Measurements from ENCODE around the gene HTRA1. TPM values are rescaled to one million over a fixed set of nuclear protein-coding genes. Genes with fewer than 3 reads are reported as not detected.

Gene HTRA1
- total RNA-seq, 1 experiment from 2014 or later: 0.70 TPM

- BruUV-seq (replicated peaks): no TSS peak
- DNase-seq: no peak
- intact Hi-C loops (cut with micrococcal nuclease; ENCODE audit: unreplicated experiment): no loop called here
- Histone ChIP-seq H3K36me3 (ENCODE audit: control insufficient read depth, insufficient read depth, low read length) (no peaks in the 10 kb centered on the region), H3K4me1 (no peaks in the 10 kb centered on the region), H3K9me3 (no peaks in the 10 kb centered on the region), H3K4me3 (ENCODE audit: low read depth, low read length) (no peak overlapping the region), H3K27me3 (replicated peaks; ENCODE audit: control insufficient read depth, insufficient read depth, low read length) (no peaks in the 10 kb centered on the region)
- no peak overlapping the region for H3K27ac Mint-ChIP-seq (ENCODE audit: unreplicated experiment)
- ChIA-PET POLR2A (no interaction called here), CTCF (no interaction called here)
- no peaks in the 10 kb centered on the region for H3K4me1 Mint-ChIP-seq (ENCODE audit: low read depth, unreplicated experiment)
- no peak for TF ChIP-seq CTCF (IDR thresholded peaks at IDR 0.05; ENCODE audit: insufficient read depth in 1 of 2, low read depth in 1 of 2, low read length in 1 of 2, severe bottlenecking in 1 of 2, unreplicated experiment in 1 of 2)
- H3K9me3 Mint-ChIP-seq (ENCODE audit: unreplicated experiment): no peaks in the 10 kb centered on the region
- peaks cover 8% of the 10 kb centered on the region for H3K27me3 Mint-ChIP-seq (ENCODE audit: insufficient read depth, unreplicated experiment)
- no peaks in the 10 kb centered on the region for H3K36me3 Mint-ChIP-seq (ENCODE audit: insufficient read depth, unreplicated experiment)
- no peak overlapping the region for H3K4me3 Mint-ChIP-seq (ENCODE audit: unreplicated experiment)
Measured at GRCh38 chr10:122521011-122521410, 59.7 kb downstream of the HTRA1 start.

GRCh38 chr10:122524811-122525210, 63.5 kb downstream of the HTRA1 start:
- H3K9me3 ChIP-seq: no peaks in the 10 kb centered on the region
- no peaks in the 10 kb centered on the region for H3K4me1 ChIP-seq
- H3K4me3 Mint-ChIP-seq (ENCODE audit: unreplicated experiment): no peak overlapping the region
- H3K27ac Mint-ChIP-seq (ENCODE audit: unreplicated experiment): no peak overlapping the region
- no peaks in the 10 kb centered on the region for H3K36me3 ChIP-seq (ENCODE audit: control insufficient read depth, insufficient read depth, low read length)
- ChIA-PET POLR2A (no interaction called here), CTCF (interaction anchor here (2.0 kb wide), 1 partner anchor 41 kb away, joined by 22 read pairs; no protein-coding TSS in a partner anchor)
- no peaks in the 10 kb centered on the region for H3K27me3 ChIP-seq (replicated peaks; ENCODE audit: control insufficient read depth, insufficient read depth, low read length)
- no TSS peak for BruUV-seq (replicated peaks)
- TF ChIP-seq CTCF (IDR thresholded peaks at IDR 0.05; ENCODE audit: insufficient read depth in 1 of 2, low read depth in 1 of 2, low read length in 1 of 2, severe bottlenecking in 1 of 2, unreplicated experiment in 1 of 2): no peak
- intact Hi-C loops (cut with micrococcal nuclease; ENCODE audit: unreplicated experiment): loop anchor here (5.0 kb wide), 1 partner anchor 177 kb away; no protein-coding TSS in a partner anchor
- DNase-seq: no peak
- H3K36me3 Mint-ChIP-seq (ENCODE audit: insufficient read depth, unreplicated experiment): no peaks in the 10 kb centered on the region
- peaks cover 7% of the 10 kb centered on the region for H3K4me1 Mint-ChIP-seq (ENCODE audit: low read depth, unreplicated experiment)
- H3K9me3 Mint-ChIP-seq (ENCODE audit: unreplicated experiment): no peaks in the 10 kb centered on the region
- H3K27me3 Mint-ChIP-seq (ENCODE audit: insufficient read depth, unreplicated experiment): peaks cover 5% of the 10 kb centered on the region
- no peak overlapping the region for H3K4me3 ChIP-seq (ENCODE audit: low read depth, low read length)

- Histone ChIP-seq H3K36me3 (ENCODE audit: control insufficient read depth, insufficient read depth, low read length) (no peaks in the 10 kb centered on the region), H3K9me3 (no peaks in the 10 kb centered on the region), H3K4me1 (no peaks in the 10 kb centered on the region), H3K4me3 (ENCODE audit: low read depth, low read length) (no peak overlapping the region), H3K27me3 (replicated peaks; ENCODE audit: control insufficient read depth, insufficient read depth, low read length) (no peaks in the 10 kb centered on the region)
- Mint-ChIP-seq H3K9me3 (ENCODE audit: unreplicated experiment) (no peaks in the 10 kb centered on the region), H3K27ac (ENCODE audit: unreplicated experiment) (no peak overlapping the region), H3K4me1 (ENCODE audit: low read depth, unreplicated experiment) (peaks cover 7% of the 10 kb centered on the region), H3K4me3 (ENCODE audit: unreplicated experiment) (no peak overlapping the region), H3K27me3 (ENCODE audit: insufficient read depth, unreplicated experiment) (peaks cover 3% of the 10 kb centered on the region), H3K36me3 (ENCODE audit: insufficient read depth, unreplicated experiment) (no peaks in the 10 kb centered on the region)
- CTCF ChIA-PET: interaction anchor here (0.6 to 2.0 kb wide), 2 partner anchors 10 to 40 kb away, joined by 3 to 22 read pairs; no protein-coding TSS in a partner anchor
- POLR2A ChIA-PET: no interaction called here
- intact Hi-C loops (cut with micrococcal nuclease; ENCODE audit: unreplicated experiment): loop anchor here (1.0 to 5.0 kb wide), 2 partner anchors 40 to 177 kb away; no protein-coding TSS in a partner anchor
- no TSS peak for BruUV-seq (replicated peaks)
- TF ChIP-seq CTCF (IDR thresholded peaks at IDR 0.05; ENCODE audit: insufficient read depth in 1 of 2, low read depth in 1 of 2, low read length in 1 of 2, severe bottlenecking in 1 of 2, unreplicated experiment in 1 of 2): peak; percentile 68 to 79
- peak in 1 of 2 experiments; percentile 59 for DNase-seq
Measured at GRCh38 chr10:122525788-122526187, 64.4 kb downstream of the HTRA1 start.
